HG03135 (cell line): ENCODE results near the gene MGAT2.
"Not testable (repeated sequence)": the region's sequence is repeated elsewhere in the genome, so short reads cannot be mapped to it uniquely, and the experiment has no call there.

Source experiments
- ATAC-seq: cut with Tn5 transposase; IDR thresholded peaks from one replicate; pipeline ENCODE4 v1.9.1; 2021; ENCODE audit warnings: mild to moderate bottlenecking, moderate library complexity; ENCODE audit not compliant: unreplicated experiment

MGAT2 gene

GRCh38 chr14:49612251-49612650, 8.3 kb upstream of the MGAT2 start:
- ATAC-seq: no peak

- ATAC-seq: no peak
These were observed 7.9 kb upstream of the MGAT2 start for GRCh38 chr14:49612671-49613070.

GRCh38 chr14:49614196-49614595, 6.4 kb upstream of the MGAT2 start:
- ATAC-seq: no peak

GRCh38 chr14:49615776-49616175, 4.8 kb upstream of the MGAT2 start:
- no peak for ATAC-seq

DNA sequence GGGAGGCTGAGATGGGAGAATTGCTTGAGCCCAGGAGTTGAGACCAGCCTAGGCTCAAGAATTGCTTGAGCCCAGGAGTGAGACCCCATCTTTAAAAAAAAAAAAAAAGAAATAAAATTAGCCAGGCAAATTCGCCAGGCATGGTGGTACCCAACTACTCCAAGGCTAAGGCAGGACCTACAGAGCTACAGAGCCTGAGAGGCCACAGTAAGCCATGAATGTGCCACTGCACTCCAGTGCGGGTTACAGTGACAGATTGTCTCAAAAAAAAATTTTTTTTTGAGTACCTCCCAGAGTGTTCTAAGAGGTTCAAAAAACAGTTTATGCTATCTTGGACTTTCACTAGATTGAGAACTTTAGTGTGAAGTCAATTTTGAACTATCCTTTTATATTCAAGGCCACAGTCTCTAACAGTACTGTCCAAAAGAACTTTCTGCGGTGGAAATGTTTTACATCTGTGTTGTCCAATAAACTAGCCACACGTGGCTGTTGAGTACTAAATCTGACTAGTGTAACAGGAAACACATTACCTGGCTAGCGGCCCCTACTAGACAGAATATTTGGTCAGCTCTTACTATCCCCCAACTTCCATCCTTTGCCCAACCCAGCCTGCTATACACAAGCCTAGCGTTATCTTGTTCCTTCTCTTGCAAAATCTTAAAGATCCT, 2.6 kb upstream of the MGAT2 start:
- no peak for ATAC-seq

DNA sequence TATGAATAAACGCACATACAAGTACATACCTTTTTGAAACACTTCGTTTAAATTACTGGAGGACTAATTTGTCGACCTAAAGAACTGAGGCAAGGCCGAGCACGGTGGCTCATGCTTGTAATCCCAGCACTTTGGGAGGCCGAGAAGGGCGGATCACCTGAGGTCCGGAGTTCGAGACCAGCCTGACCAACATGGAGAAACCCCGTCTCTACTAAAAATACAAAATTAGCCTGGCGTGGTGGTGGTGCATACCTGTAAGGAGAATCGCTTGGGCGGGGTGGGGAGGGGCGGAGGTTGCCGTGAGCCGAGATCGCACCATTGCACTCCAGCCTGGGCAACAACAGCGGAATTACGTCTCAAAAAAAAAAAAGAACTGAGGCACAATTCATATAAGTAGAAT, 1.3 kb upstream of the MGAT2 start:
- ATAC-seq: not testable (repeated sequence)

GRCh38 chr14:49619730-49620129, 869 bp upstream of the MGAT2 start:
- ATAC-seq: no peak

GRCh38 chr14:49621114-49621881, 699 bp downstream of the MGAT2 start:
- peak; percentile 33 for ATAC-seq

- no peak for ATAC-seq
These were observed 1.5 kb downstream of the MGAT2 start for GRCh38 chr14:49622022-49622607.

GRCh38 chr14:49623387-49623786, 2.8 kb downstream of the MGAT2 start:
- ATAC-seq: no peak

DNA sequence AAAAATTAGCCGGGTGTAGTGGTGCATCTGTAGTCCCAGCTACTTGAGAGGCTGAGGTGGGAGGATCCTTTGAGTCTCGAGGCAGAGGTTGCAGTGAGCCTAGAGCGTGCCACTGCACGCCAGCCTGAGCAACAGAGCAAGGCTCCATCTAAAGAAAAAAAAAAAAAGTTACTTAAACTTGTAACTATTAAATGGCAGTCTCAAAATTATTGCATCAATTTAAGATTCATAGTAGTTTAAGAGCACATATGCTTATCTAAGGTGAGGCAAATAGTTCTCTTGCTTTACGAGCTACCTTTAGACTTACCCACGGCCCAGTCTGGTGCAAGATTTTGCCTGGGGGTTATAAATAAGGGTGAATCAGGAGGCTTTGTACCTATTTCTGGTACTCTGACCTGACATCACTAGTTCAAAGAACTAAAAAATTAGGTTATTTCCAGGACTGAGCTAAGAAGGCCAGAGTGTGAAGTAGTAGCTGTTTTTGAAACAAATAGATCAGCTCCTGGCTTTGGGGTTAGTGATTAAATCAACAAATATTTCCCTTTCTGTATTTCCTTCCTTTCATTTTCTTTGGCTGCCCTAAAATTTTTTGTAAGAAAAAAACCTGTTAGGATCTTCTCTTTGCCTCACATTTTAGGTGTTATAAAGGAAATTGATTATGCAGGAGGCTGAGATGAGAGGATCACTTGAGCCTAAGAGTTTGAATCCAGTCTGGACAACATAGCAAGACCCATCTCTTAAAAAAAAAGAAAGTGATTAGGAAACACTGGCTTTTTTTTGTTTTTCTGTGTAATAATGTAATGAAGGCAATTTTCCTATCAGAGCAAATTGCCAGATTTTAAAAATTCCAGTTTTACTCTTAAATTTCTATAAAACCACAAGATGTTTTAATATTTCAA, 3.6 kb downstream of the MGAT2 start:
- ATAC-seq: no peak

DNA sequence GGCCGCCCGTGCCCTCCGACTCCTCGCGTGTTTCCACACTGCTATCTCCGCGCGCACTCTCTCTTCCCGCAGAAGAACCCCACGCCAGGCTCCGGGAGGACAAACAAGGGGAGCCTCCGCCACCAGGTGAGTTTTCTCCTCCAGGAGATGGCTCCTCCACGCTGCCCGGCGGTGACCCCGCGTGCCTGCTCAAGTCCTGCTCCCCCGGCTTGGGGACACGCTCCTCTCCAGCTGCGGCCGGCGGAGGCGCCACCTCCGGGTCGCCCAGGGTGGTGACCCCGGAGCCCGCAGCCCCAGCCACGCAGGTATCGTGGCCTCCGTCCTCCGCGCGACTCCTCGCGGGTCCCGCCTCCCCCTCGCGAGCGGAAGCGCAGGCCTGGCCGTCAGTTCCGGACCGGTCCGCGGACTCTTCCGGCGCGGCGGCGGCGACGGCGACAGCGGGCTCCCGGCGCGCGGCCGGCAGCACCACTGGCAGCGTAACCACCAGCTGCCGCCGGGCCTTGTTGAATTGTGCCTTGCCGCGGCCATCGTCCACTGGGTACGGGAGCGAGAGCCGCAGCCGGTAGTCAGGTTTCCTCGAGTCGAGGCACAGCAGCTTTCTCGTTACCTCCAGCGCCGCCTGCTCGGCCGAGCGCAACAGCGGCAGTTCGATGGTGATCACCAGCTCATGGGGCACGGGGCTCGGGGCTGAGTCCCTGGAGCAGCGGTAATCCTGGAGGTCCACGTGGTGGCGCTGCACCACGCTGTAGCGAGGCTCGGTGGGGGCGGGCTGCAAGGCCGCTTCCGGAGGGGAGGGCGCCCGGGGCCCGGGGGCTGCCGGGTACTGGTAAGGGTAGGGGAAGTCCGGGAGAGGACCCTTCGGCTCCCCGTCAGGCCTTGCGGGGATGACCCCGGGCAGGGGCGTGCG, 13.3 kb downstream of the MGAT2 start:
- peak; percentile 70 for ATAC-seq

DNA sequence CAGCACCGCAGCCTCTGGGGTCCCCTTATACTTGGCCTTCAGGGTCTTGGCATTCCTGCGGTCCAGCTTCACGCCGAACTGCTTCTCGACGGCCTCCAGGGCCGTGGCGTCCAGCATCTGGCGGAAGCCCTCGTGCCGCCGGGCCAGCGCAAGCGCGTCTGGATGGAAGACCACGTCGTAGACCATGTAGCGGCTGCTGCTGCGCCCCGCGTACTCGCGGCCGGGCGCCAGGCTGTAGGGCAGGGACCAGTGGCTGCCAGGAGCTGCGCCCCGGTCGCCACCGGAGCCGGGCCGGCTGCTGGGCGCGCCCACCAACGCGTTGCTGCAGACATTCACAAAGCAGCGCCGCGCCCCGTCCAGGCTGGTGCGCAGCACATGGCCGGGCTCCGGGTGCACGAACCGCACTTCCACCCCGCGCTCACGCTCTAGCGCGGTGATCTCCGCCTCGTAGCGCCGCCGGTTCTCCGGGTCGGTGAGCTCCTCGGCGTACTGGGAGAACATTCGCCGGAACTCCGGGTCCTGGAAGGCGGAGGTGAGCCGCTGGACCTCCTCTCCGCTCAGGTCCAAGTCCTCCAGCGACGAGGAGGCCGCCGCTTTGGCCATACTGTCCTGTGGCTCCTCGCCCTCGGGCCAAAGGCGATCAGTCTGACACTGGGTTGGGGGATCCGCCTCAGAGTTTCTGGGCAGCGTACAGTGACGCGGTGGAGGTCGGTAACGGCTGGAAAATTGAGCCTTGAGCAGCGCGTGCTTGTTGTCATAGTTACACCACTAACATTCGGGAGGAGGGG, 14.1 kb downstream of the MGAT2 start, which contains the start of gene DNAAF2:
TSS of gene DNAAF2 (minus strand) at position 698 of the 788 bp plus-strand sequence. CDS start at position 603, 95 bp downstream.
- ATAC-seq: peak; percentile 34

- no peak for ATAC-seq
These were observed 16.3 kb downstream of the MGAT2 start for GRCh38 chr14:49636866-49637265.

DNA sequence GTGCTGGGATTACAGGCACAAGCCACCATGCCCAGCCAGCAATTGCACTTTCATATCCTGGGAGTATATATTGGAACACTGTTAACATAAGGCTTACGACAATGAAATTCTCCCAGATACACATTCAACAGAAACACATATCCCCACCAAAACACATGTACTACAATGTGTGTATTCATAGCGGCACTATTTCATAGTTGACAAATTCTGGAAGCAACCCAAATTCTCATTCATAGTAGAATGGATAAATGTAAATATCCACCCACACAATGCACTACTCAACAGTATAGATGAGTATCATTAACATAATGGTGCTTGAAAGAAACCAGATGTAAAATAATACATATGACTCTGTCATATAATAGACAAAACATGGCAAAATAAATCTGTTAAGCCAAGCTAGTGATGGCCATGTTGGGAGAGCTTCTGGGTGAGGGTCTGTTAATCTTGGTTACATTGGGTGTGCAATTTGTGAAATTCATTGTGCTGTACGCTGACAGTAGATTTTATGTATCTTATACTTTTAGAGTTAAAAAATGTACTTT, 17.0 kb downstream of the MGAT2 start:
- ATAC-seq: no peak

GRCh38 chr14:49640540-49641417, 20.2 kb downstream of the MGAT2 start:
- ATAC-seq: no peak

DNA sequence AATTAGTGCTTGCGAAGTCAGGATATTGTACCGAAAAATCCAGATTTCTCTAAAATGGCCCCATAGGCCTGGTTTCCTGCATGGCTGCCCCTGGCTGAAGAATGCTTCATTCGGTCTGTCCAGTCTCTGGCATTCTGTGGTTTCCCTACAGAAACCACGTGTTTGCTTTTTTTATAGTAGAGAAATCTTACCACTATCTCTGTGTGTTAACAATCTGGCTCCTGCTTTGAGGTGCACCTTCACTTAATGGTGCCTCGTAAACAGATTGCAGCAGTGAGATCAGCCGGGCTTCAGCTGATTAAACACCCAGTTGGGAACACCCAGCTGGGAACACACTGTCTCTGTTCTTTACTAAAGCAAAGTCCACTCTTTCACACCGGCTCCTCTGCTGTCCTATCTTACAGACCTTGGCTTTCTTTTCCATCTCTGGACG, 21.1 kb downstream of the MGAT2 start:
- ATAC-seq: no peak

DNA sequence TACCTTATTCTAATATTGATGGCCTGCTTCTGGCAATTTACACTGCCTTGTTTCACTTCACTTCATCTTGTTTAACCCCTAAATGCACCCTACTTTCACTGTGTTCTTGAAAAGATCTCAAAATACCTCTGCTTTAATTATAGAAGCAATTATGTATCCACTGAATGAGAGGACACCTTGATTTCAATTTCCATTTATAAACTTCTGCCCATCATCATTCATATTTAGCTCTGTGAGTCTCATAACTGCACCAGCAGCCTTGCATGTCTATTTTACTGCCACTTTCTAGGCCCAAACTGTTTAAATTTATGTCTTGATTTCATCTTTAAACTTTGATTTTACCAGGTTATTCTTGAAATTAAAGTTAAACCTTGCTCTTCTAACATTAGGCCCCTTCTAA, 21.6 kb downstream of the MGAT2 start:
- no peak for ATAC-seq
